Common myeloid progenitor, CD34-positive (primary cell): Measurements from ENCODE around the gene METTL16.

ENCODE experiments used
- CTCF ChIA-PET: fragments of 350-600 bp; sonication (Branson Sonifier 250); formaldehyde crosslinking; loops from one replicate; lab custom pipeline; 2021; ENCODE audit warnings: antibody characterized with exemption; lab: Charles Lee
- POLR2A ChIA-PET: fragments of 350-600 bp; sonication (Branson Sonifier 250); formaldehyde crosslinking; loops from one replicate; lab custom pipeline; 2021; ENCODE audit warnings: antibody characterized with exemption; lab: Charles Lee
- DNase-seq, 3 donors: peaks; one replicate each; pipeline versions ENCODE4 v3.0.0 to v3.0.0-alpha.2; 2013
- H3K27ac ChIP-seq, 2 experiments: 1 replicate in 1 of 2; 2 replicates in 1 of 2; pipeline ENCODE4 v1.7.0; 2013; ENCODE audit warnings: inconsistent platforms in 2 of 2, low read length in 2 of 2, mild to moderate bottlenecking in 2 of 2, low read depth in 1 of 2, moderate library complexity in 1 of 2; ENCODE audit not compliant: severe bottlenecking in 2 of 2, insufficient read depth in 1 of 2, poor library complexity in 1 of 2
- H3K27me3 ChIP-seq, 5 experiments: replicated peaks in 2 of 5; 1 replicate in 3 of 5; 2 replicates in 2 of 5; pipeline versions ENCODE4 v1.6.1 to v1.7.0; 2013; ENCODE audit warnings: low read length in 4 of 5, mild to moderate bottlenecking in 2 of 5, moderate library complexity in 2 of 5, inconsistent platforms in 1 of 5; ENCODE audit not compliant: insufficient read depth in 5 of 5, control insufficient read depth in 4 of 5
- H3K36me3 ChIP-seq, 4 experiments: 1 replicate in 2 of 4; 2 replicates in 2 of 4; pipeline versions ENCODE4 v1.6.1 to v1.7.0; 2013; ENCODE audit warnings: low read length in 3 of 4, control low read depth in 1 of 4, mild to moderate bottlenecking in 1 of 4; ENCODE audit not compliant: control insufficient read depth in 4 of 4, insufficient read depth in 4 of 4
- H3K4me1 ChIP-seq, 4 experiments: 1 replicate in 3 of 4; 2 replicates in 1 of 4; pipeline versions ENCODE4 v1.6.1 to v1.7.1; 2013; ENCODE audit warnings: low read length in 3 of 4, mild to moderate bottlenecking in 3 of 4, control low read depth in 1 of 4, inconsistent platforms in 1 of 4, moderate library complexity in 1 of 4; ENCODE audit not compliant: control insufficient read depth in 4 of 4, insufficient read depth in 4 of 4; ENCODE audit errors: control extremely low read depth in 1 of 4
- H3K4me3 ChIP-seq, 7 experiments: 1 replicate in 4 of 7; 2 replicates in 3 of 7; pipeline versions ENCODE4 v1.5.1 to v1.7.0; 2013; ENCODE audit warnings: mild to moderate bottlenecking in 7 of 7, low read length in 6 of 7, moderate library complexity in 6 of 7, inconsistent platforms in 2 of 7, low read depth in 2 of 7, control low read depth in 1 of 7; ENCODE audit not compliant: insufficient read depth in 4 of 7, control insufficient read depth in 1 of 7; ENCODE audit errors: extremely low read depth in 1 of 7
- H3K9me3 ChIP-seq, 5 experiments: 1 replicate in 4 of 5; 2 replicates in 1 of 5; pipeline versions ENCODE4 v1.6.1 to v1.7.1; 2013; ENCODE audit warnings: low read length in 4 of 5, mild to moderate bottlenecking in 2 of 5, inconsistent platforms in 1 of 5, low read depth in 1 of 5, moderate library complexity in 1 of 5; ENCODE audit not compliant: control insufficient read depth in 4 of 5, insufficient read depth in 2 of 5; ENCODE audit errors: control extremely low read depth in 1 of 5
- WGBS: methylation state at CpG from one replicate; pipeline ENCODE4 v1.1.5; 2013; ENCODE audit not compliant: insufficient coverage; 5-methylcytosine and 5-hydroxymethylcytosine counted together

Gene METTL16

DNA sequence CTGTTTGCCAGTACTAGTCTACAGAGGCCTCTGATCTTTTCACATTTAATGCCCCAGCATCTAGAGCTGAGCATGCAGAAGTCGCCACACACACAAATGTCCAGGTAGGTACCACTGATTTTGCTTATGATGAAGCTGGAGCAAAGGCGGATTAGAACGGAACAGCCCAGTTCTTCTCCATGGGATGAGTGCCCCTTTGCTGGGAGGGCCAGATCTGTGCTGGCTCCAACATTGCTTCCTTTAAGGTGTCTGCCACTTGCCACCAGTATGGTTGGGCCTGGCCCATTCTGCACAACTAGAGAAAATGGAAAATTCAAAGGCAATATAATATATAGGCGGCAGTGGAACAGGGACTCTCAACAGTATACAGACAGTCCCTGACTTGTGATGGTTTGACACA is 108.6 kb downstream of the METTL16 start:
- CTCF ChIA-PET, result interaction anchor here (1.1 to 4.7 kb wide), 4 partner anchors 11 to 34 kb away, joined by 3 to 49 read pairs (median 12); no protein-coding TSS in a partner anchor
- DNase-seq, result no peak
- 100% methylated on average over 4 of the region's 4 CpGs for WGBS
- Histone ChIP-seq H3K36me3 (peaks cover 0 to 9% (median 2%) of the 10 kb centered on the region in 4 experiments), H3K27me3 (no peaks in the 10 kb centered on the region), H3K4me3 (no peak overlapping the region), H3K9me3 (no peaks in the 10 kb centered on the region), H3K27ac (no peak overlapping the region), H3K4me1 (peaks cover 5 to 32% (median 24%) of the 10 kb centered on the region in 4 experiments)
- POLR2A ChIA-PET, result no interaction called here

DNA sequence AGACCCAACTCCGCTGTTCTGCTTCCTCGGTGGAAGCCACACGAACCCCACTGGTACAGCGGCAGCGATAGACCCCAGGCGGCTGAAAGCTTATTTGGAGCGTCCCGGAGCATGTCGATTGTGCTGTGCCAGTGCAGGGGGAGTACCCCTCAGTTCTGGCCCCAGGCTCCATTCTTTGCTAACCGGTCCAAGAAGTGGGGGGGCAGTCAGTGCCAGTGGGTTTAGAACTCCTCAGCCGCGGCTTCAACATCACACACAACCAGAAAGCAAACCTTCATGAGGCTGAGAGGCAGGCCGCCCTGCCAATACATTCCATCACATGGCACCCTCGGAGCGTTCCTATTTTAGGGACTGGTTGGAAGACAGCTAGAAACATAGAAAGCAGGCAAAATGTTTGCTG is 109.1 kb downstream of the METTL16 start:
- ChIA-PET CTCF (interaction anchor here (1.1 to 4.7 kb wide), 4 partner anchors 11 to 34 kb away, joined by 3 to 49 read pairs (median 12); no protein-coding TSS in a partner anchor), POLR2A (interaction anchor here (2.1 kb wide), 1 partner anchor 10 kb away, joined by 21 read pairs; no protein-coding TSS in a partner anchor)
- H3K4me1 ChIP-seq, result peaks cover 8 to 37% (median 29%) of the 10 kb centered on the region in 4 experiments
- H3K27me3 ChIP-seq, result no peaks in the 10 kb centered on the region
- WGBS, result 16% methylated on average over 13 of the region's 15 CpGs
- H3K9me3 ChIP-seq, result no peaks in the 10 kb centered on the region
- H3K27ac ChIP-seq, result peak overlapping the region in 1 of 2 experiments; percentile 83
- peaks cover 0 to 8% (median 2%) of the 10 kb centered on the region in 4 experiments for H3K36me3 ChIP-seq
- H3K4me3 ChIP-seq, result peak overlapping the region; percentile 22 to 98 (median 70)
- DNase-seq, result peak in 2 of 3 donors; percentile 34 to 38

DNA sequence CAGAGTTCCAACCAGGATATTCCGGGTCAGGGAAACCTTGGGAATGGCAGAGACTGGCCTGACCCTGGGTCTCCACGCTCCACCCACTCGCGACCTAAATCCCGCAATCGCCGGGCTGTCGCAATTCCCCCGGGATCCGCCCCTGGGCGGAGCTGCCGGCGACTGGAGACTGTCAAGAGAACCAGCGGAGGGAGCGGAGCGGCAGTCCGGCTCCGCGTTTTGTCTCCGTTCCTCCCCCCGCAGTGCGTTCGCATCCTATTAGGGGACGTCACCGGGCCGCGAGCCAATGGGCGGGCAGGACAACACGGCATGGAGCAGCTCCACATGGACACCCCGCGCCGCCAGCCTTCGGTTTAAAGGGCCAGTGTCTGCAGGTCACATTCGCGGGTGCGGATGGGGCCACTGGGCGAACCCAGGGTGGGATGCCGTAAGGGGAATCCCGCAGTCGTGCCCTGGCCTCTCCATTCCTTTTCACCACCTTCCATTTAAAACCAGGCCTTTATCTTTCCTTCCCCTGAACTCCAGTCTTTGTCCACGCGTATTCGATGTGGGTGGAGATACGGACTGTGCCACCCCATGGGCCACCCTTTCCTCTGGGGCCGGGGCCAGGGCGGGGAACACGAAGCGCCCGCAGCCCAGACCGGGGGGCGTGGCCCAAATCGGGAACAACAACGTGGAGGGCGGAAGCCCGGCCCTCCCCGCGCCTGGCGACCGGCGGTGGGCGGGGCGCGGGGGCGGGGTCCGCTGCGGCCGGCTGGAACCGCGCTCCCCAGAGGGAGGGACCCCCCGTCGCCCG is 110.1 kb downstream of the METTL16 start:
- DNase-seq, result peak; percentile 99 to 100 (median 100)
- Histone ChIP-seq H3K27ac (peak overlapping the region; percentile 92 to 96), H3K9me3 (no peaks in the 10 kb centered on the region), H3K36me3 (peaks cover 0 to 4% (median 0%) of the 10 kb centered on the region in 4 experiments), H3K4me3 (peak overlapping the region; percentile 69 to 98 (median 94)), H3K4me1 (peaks cover 8 to 46% (median 39%) of the 10 kb centered on the region in 4 experiments), H3K27me3 (no peaks in the 10 kb centered on the region)
- ChIA-PET POLR2A (interaction anchor here (0.5 to 2.1 kb wide), 6 partner anchors 9 to 355 kb away, joined by 3 to 21 read pairs (median 3); no protein-coding TSS in a partner anchor), CTCF (interaction anchor here (0.9 to 4.7 kb wide), 5 partner anchors 9 to 25 kb away, joined by 3 to 49 read pairs (median 7); no protein-coding TSS in a partner anchor)
- WGBS, result under 1% methylated on average over 51 of the region's 72 CpGs

DNA sequence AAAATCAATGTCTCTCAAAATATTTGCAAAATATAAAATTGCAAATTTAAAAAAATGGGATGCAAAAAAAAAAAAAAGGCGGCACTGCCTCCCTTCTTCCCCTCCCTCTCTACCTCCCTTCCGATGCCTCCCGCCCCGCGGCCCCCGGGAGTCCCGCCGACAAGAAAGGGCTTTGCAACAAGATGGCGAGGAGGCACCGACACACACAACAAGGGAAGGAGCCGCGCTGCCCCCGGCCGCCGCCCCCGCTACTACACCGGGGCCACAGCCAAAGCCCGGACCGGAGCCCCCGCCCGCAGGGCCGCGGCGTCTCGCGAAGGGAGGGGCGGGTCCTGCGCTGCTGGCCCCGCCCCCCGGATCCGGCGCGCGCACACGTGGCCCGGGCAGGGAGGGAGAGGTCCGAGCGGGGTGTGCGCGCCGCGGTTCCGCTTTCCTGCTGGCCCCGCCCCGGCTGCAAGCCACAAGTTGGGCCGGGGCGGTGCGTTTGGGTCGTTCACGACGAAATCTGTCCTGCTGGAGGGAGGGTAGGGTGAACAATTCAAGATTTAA is 110.7 kb downstream of the METTL16 start, which contains the start of gene MNT:
Gene MNT (minus strand): TSS at position 184 of the 549 bp plus-strand sequence. CDS start 348 bp downstream, outside the sequence.
- DNase-seq, result peak; percentile 95 to 98 (median 98)
- ChIA-PET CTCF (interaction anchor here (0.9 to 4.7 kb wide), 6 partner anchors 8 to 24 kb away, joined by 3 to 49 read pairs (median 8); no protein-coding TSS in a partner anchor), POLR2A (interaction anchor here (0.5 to 2.1 kb wide), 4 partner anchors 8 to 355 kb away, joined by 3 to 21 read pairs (median 3); no protein-coding TSS in a partner anchor)
- Histone ChIP-seq H3K4me3 (peak within 1 kb of the TSS; percentile 72 to 98 (median 94)), H3K4me1 (peaks cover 11 to 53% (median 45%) of the 10 kb centered on the region in 4 experiments), H3K27ac (peak within 1 kb of the TSS; percentile 92 to 96), H3K27me3 (no peaks in the 10 kb centered on the region), H3K9me3 (no peaks in the 10 kb centered on the region), H3K36me3 (no peaks in the 10 kb centered on the region)
- WGBS, result 0% methylated on average over 30 of the region's 51 CpGs

DNA sequence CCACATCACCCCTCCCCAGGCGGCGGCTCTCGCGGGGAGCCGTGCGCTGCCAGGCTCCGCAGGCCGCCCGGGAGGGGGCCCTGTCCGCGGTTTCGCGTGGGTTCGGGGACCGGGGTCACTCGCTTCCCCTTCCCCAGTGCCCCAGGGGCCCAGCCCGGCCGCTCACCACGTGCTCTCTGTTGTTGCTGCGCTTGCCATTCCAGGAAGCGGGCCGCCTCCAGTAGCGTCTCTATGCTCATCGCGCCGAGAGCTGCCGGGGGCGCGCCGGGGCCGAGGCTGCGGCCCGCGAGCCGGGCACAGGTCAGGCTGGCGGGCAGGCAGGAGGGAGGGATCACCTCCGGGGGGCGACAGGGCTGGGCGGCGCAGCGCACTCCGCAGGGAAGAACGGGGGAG is 111.2 kb downstream of the METTL16 start:
- CTCF ChIA-PET, result interaction anchor here (1.1 to 1.7 kb wide), 3 partner anchors 15 to 18 kb away, joined by 4 to 9 read pairs (median 4); no protein-coding TSS in a partner anchor
- H3K9me3 ChIP-seq, result no peaks in the 10 kb centered on the region
- POLR2A ChIA-PET, result interaction anchor here (0.8 to 2.1 kb wide), 3 partner anchors 8 to 193 kb away, joined by 3 to 21 read pairs (median 3); partner anchors contain the start of gene PAFAH1B1
- 0% methylated on average over 35 of the region's 43 CpGs for WGBS
- H3K4me1 ChIP-seq, result peaks cover 11 to 58% (median 50%) of the 10 kb centered on the region in 4 experiments
- H3K4me3 ChIP-seq, result peak overlapping the region; percentile 72 to 98 (median 94)
- H3K27ac ChIP-seq, result peak overlapping the region; percentile 88 to 96
- peak in 2 of 3 donors; percentile 43 to 60 for DNase-seq
- no peaks in the 10 kb centered on the region for H3K27me3 ChIP-seq
- H3K36me3 ChIP-seq, result no peaks in the 10 kb centered on the region

DNA sequence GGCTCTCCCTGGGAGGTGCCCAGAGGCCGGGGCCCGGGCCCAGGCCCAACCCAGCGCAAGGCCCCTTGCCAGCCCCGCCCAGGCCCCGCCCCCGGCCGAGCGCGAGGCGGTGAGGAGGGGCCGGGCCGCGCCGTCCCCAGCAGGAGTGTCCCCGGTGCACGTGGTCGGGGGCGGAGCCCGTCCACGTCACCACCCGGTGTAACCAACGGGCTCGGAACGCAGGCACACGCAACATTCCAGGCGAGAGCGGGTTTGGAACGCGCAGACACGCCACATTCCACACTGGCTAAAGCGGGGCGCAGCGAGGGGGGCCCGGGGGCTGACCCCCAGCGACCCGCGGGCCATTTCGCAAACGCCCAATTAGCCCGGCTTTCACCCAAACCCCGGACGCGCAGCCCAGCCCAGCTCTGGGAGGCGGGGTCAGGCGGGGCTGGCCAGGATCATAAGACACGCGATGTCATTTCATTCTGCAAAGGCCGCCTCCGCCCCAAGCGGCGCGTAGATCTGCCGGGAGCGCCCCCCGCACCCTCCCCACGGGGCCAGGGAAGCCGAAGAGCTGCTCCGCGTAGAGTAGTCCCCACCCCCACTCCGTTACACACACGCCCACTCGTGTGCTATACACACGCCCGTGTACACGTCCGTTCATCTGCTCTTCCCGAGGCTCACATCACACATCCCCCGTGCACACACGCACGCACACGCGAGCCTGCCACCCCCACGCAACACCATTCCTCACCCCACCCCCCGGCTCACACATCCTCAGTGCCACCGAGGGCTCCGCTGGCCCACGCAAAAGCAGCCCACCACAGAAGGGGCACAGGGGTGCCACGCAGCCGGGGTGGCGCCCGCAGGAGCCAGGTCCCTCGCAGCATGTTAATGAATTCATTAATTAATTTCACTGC is 111.9 kb downstream of the METTL16 start:
- no peaks in the 10 kb centered on the region for H3K36me3 ChIP-seq
- H3K9me3 ChIP-seq, result no peaks in the 10 kb centered on the region
- ChIA-PET POLR2A (interaction anchor here (0.6 to 1.1 kb wide), 6 partner anchors 10 to 260 kb away, joined by 3 to 5 read pairs (median 3); partner anchors contain the start of gene PAFAH1B1), CTCF (interaction anchor here (0.9 to 1.7 kb wide), 4 partner anchors 15 to 683 kb away, joined by 3 to 9 read pairs (median 4); no protein-coding TSS in a partner anchor)
- H3K27ac ChIP-seq, result peak overlapping the region; percentile 88 to 96
- 0% methylated on average over 59 of the region's 82 CpGs for WGBS
- peak overlapping the region; percentile 72 to 98 (median 94) for H3K4me3 ChIP-seq
- H3K27me3 ChIP-seq, result no peaks in the 10 kb centered on the region
- DNase-seq, result peak; percentile 93 to 97 (median 97)
- H3K4me1 ChIP-seq, result peaks cover 11 to 64% (median 55%) of the 10 kb centered on the region in 4 experiments
